Parathyroid adenoma (tissue), 2 donors: ENCODE results near the gene ADGRV1.

ENCODE experiments used
- H2AFZ ChIP-seq: fragments of 300-600 bp; sonication (generic); one replicate; pipeline ENCODE4 v1.7.0; 2017; ENCODE audit warnings: antibody characterized with exemption, mild to moderate bottlenecking
- H3K27ac ChIP-seq: fragments of 300-600 bp; sonication (generic); one replicate; pipeline ENCODE4 v1.7.0; 2017
- H3K27me3 ChIP-seq: fragments of 300-600 bp; sonication (generic); one replicate; pipeline ENCODE4 v1.7.0; 2017; ENCODE audit warnings: low read length; ENCODE audit not compliant: control insufficient read depth, insufficient read depth
- H3K36me3 ChIP-seq: fragments of 300-600 bp; sonication (generic); one replicate; pipeline ENCODE4 v1.7.0; 2017; ENCODE audit warnings: low read length; ENCODE audit not compliant: control insufficient read depth, insufficient read depth
- H3K4me1 ChIP-seq: fragments of 300-600 bp; sonication (generic); one replicate; pipeline ENCODE4 v1.7.0; 2017; ENCODE audit warnings: control low read depth
- H3K4me2 ChIP-seq: fragments of 300-600 bp; sonication (generic); one replicate; pipeline ENCODE4 v1.7.0; 2017; ENCODE audit warnings: low read length
- H3K4me3 ChIP-seq: fragments of 300-600 bp; sonication (generic); one replicate; pipeline ENCODE4 v1.7.0; 2017; ENCODE audit warnings: low read depth, low read length
- H3K79me2 ChIP-seq: fragments of 300-600 bp; sonication (generic); one replicate; pipeline ENCODE4 v1.7.0; 2017; ENCODE audit warnings: control low read depth
- H3K9ac ChIP-seq: fragments of 300-600 bp; sonication (generic); one replicate; pipeline ENCODE4 v1.7.0; 2017; ENCODE audit warnings: mild to moderate bottlenecking
- H3K9me3 ChIP-seq: fragments of 300-600 bp; sonication (generic); one replicate; pipeline ENCODE4 v1.7.0; 2017; ENCODE audit warnings: low read length; ENCODE audit not compliant: control insufficient read depth
- CTCF ChIP-seq: fragments of 300-600 bp; sonication (generic); IDR thresholded peaks from one replicate; pipeline ENCODE4 v1.7.0; 2017; ENCODE audit warnings: antibody characterized with exemption, mild to moderate bottlenecking
- donor health status: primary hyperparathyroidism.

ADGRV1 gene

GRCh38 chr5:91026466-91026865, 467.9 kb downstream of the ADGRV1 start:
- H3K9ac ChIP-seq = no peak overlapping the region
- no peaks in the 10 kb centered on the region for H3K36me3 ChIP-seq
- no peak overlapping the region for H2AFZ ChIP-seq
- no peak for TF ChIP-seq CTCF
- H3K27me3 ChIP-seq = no peaks in the 10 kb centered on the region
- H3K9me3 ChIP-seq = no peaks in the 10 kb centered on the region
- no peaks in the 10 kb centered on the region for H3K79me2 ChIP-seq
- no peak overlapping the region for H3K4me2 ChIP-seq
- no peak overlapping the region for H3K27ac ChIP-seq
- no peaks in the 10 kb centered on the region for H3K4me1 ChIP-seq
- H3K4me3 ChIP-seq = no peak overlapping the region

- H3K36me3 ChIP-seq = no peaks in the 10 kb centered on the region
- H2AFZ ChIP-seq = no peak overlapping the region
- no peak overlapping the region for H3K4me3 ChIP-seq
- no peak overlapping the region for H3K9ac ChIP-seq
- H3K4me1 ChIP-seq = no peaks in the 10 kb centered on the region
- no peaks in the 10 kb centered on the region for H3K27me3 ChIP-seq
- no peaks in the 10 kb centered on the region for H3K79me2 ChIP-seq
- H3K4me2 ChIP-seq = no peak overlapping the region
- H3K9me3 ChIP-seq = no peaks in the 10 kb centered on the region
- no peak for TF ChIP-seq CTCF
- no peak overlapping the region for H3K27ac ChIP-seq
Observed at GRCh38 chr5:91027405-91028139, 469.0 kb downstream of the ADGRV1 start.

GRCh38 chr5:91028499-91028956, 469.9 kb downstream of the ADGRV1 start:
- no peak for TF ChIP-seq CTCF
- Histone ChIP-seq H3K36me3 (no peaks in the 10 kb centered on the region), H3K9me3 (no peaks in the 10 kb centered on the region), H3K27me3 (no peaks in the 10 kb centered on the region), H3K79me2 (no peaks in the 10 kb centered on the region), H2AFZ (no peak overlapping the region), H3K4me1 (no peaks in the 10 kb centered on the region), H3K4me3 (no peak overlapping the region), H3K9ac (no peak overlapping the region), H3K4me2 (no peak overlapping the region), H3K27ac (no peak overlapping the region)

- no peak for TF ChIP-seq CTCF
- Histone ChIP-seq H3K36me3 (no peaks in the 10 kb centered on the region), H3K4me3 (no peak overlapping the region), H3K9me3 (no peaks in the 10 kb centered on the region), H3K27ac (no peak overlapping the region), H3K9ac (no peak overlapping the region), H2AFZ (no peak overlapping the region), H3K4me2 (no peak overlapping the region), H3K79me2 (no peaks in the 10 kb centered on the region), H3K27me3 (no peaks in the 10 kb centered on the region), H3K4me1 (no peaks in the 10 kb centered on the region)
Observed at GRCh38 chr5:91030521-91031401, 472.2 kb downstream of the ADGRV1 start.
